ENCODE measurements around the gene CAPZA2.

DNA sequence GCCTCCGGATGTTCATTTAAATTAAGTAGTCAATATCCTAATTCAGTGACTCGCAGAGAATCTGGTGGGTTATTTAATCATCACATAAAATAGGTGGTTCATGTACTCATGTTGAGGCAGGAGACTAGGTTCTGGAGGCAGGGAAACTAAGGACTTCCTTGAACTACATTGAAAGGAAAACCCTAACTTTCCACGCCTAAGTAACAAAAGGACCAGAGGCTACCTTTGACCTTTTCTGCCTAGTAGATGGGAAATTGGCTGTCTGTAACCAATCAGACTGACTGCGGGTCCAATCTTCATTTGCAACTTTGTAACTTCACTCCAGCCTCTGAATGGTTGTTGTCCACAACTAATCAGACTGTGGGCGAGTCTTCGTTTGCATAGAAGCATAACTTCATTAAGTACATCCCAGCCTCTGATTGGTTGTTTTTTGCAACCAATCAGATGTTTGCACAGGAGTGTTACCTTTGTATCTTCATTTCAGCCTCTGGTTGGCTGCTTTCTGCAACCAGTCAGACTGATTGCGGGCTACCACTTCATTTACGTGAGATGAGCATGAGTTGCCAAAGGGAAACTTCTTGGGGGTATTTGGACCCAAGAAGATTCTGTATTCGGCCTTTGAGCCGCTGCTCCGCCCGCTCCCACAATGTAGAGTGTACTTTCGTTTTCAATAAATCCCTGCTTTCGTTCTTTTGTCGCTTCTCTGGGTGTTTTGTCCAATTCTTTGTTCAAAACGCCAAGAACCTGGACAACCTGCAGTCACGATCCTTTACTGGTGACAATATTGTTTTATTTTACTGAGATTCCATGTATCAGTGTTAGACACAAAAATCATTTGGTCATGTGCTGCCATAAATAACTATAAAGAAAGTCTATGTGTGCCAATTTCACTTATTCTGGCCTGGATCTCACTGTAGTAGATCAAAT, 89.2 kb downstream of the CAPZA2 start:
- TF ChIP-seq, protein P1, sequence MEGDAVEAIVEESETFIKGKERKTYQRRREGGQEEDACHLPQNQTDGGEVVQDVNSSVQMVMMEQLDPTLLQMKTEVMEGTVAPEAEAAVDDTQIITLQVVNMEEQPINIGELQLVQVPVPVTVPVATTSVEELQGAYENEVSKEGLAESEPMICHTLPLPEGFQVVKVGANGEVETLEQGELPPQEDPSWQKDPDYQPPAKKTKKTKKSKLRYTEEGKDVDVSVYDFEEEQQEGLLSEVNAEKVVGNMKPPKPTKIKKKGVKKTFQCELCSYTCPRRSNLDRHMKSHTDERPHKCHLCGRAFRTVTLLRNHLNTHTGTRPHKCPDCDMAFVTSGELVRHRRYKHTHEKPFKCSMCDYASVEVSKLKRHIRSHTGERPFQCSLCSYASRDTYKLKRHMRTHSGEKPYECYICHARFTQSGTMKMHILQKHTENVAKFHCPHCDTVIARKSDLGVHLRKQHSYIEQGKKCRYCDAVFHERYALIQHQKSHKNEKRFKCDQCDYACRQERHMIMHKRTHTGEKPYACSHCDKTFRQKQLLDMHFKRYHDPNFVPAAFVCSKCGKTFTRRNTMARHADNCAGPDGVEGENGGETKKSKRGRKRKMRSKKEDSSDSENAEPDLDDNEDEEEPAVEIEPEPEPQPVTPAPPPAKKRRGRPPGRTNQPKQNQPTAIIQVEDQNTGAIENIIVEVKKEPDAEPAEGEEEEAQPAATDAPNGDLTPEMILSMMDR (IDR thresholded peaks at IDR 0.05), result no peak
- TF ChIP-seq EZH2phosphoT487 (IDR thresholded peaks at IDR 0.05), result no peak
- no peak for TF ChIP-seq EZH2 (IDR thresholded peaks at IDR 0.05)
